NCI-H2196 treated with DMSO at 0.1 percent for 48 hours (cell line): ENCODE data around the gene TLX1.
A peak's percentile ranks its signal among the peaks of the same experiment; 100 is the strongest.
"Not testable (repeated sequence)": the region's sequence is repeated elsewhere in the genome, so short reads cannot be mapped to it uniquely, and the experiment has no call there.

Source experiments
- DNase-seq: peaks from one replicate; lab custom pipeline; 2025; ENCODE audit not compliant: unreplicated experiment; lab: John Stamatoyannopoulos, UW

Gene TLX1

GRCh38 chr10:101146392-101147251 lies 15.5 kb downstream of the TLX1 start:
- DNase-seq: no peak

- DNase-seq: no peak
Observed at GRCh38 chr10:101151395-101151794, 20.3 kb downstream of the TLX1 start.

GRCh38 chr10:101152316-101152715 lies 21.2 kb downstream of the TLX1 start:
- DNase-seq: no peak

GRCh38 chr10:101154506-101154905 lies 23.4 kb downstream of the TLX1 start:
- not testable (repeated sequence) for DNase-seq

GRCh38 chr10:101155896-101156295 lies 24.8 kb downstream of the TLX1 start:
- no peak for DNase-seq

- DNase-seq: no peak
Observed at GRCh38 chr10:101157756-101158458, 26.8 kb downstream of the TLX1 start.

- DNase-seq: no peak
Observed at GRCh38 chr10:101158459-101159058, 27.5 kb downstream of the TLX1 start.

- DNase-seq: peak; percentile 25
Observed at GRCh38 chr10:101161494-101162299, 30.6 kb downstream of the TLX1 start.

GRCh38 chr10:101162677-101163076 lies 31.6 kb downstream of the TLX1 start:
- DNase-seq: no peak

GRCh38 chr10:101164020-101164419 lies 32.9 kb downstream of the TLX1 start:
- no peak for DNase-seq

GRCh38 chr10:101165736-101166135 lies 34.6 kb downstream of the TLX1 start:
- DNase-seq: no peak

- no peak for DNase-seq
Observed at GRCh38 chr10:101166430-101166829, 35.3 kb downstream of the TLX1 start.

GRCh38 chr10:101172741-101173140 lies 41.6 kb downstream of the TLX1 start:
- DNase-seq: no peak

GRCh38 chr10:101174319-101174718 lies 43.2 kb downstream of the TLX1 start:
- DNase-seq: no peak

- DNase-seq: no peak
Observed at GRCh38 chr10:101176577-101176976, 45.5 kb downstream of the TLX1 start.

- DNase-seq: no peak
Observed at GRCh38 chr10:101182936-101183335, 51.8 kb downstream of the TLX1 start.

- DNase-seq: no peak
Observed at GRCh38 chr10:101183458-101184183, 52.5 kb downstream of the TLX1 start.
